GM19240 (cell line): Measurements from ENCODE around the gene JAG2.

ENCODE experiments used
- DNase-seq: peaks from one replicate; pipeline ENCODE4 v3.0.0; 2011; ENCODE audit warnings: low spot score; ENCODE audit not compliant: insufficient read length

Gene JAG2

DNA sequence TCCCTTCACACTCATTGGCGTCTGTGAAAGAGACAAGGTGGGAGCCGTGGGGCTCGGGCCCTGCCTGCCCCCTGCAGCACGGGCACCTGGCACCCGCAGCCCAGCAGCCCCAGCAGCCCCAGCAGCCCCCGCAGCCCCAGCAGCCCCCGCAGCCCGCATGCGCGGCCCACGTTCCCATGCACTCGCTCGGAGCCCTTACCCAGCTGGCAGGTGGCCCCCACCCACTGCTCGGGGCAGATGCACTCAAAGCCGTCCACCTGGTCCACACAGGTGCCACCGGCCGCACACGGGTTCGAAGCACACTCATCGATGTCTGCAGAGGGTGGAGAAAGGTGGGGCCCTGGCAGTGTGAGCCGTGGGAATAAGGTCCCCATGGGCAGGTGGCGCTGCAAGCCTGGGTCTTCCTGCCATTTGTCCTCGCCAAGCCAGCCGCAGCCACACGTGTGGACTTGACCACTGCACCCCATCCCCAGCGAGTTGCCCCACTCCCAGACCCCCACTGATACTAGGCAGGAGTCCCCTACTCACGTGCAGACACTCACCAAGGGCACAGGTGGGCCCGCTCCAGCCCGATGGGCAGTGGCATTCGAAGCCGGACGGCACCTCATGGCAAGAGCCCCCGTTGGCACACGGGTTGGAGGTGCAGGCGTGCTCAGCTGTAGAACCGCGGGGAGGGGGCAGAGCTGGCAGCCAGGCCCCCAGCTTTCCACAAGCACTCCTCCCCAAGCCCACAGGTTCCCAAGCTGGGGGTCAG lies 17.3 kb downstream of the JAG2 start:
- no peak for DNase-seq

DNA sequence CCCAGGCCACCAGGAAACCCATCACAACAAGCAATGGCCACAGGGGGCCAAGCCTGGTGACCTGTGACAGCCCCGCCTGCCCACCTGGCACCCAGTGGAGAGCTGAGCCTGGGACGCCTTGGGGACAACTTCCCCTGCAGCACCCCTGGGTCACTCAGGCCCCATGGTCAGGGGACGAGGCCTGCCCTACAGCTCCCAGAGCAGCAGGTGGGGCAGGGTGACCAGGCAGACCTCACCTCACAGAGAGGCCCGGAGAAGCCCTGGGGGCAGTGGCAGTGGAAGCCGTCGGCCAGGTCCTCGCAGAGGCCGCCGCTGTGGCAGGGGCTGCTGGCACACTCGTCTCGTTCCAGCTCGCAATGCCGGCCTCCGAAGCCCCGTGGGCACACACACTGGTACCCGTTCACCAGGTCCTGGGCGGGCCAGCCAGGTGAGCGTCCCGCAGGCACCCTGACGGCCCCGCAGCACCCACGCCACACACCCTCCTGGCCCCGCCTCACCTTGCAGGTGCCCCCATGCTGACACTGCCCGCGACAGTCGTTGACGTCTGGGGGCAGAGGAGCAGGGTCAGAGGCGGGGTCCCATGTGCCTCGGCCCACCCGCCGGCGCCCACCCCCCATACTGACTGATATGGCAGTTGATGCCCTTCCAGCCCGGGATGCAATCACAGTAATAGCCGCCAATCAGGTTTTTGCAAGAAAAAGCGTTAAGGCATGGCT lies 18.1 kb downstream of the JAG2 start:
- no peak for DNase-seq

DNA sequence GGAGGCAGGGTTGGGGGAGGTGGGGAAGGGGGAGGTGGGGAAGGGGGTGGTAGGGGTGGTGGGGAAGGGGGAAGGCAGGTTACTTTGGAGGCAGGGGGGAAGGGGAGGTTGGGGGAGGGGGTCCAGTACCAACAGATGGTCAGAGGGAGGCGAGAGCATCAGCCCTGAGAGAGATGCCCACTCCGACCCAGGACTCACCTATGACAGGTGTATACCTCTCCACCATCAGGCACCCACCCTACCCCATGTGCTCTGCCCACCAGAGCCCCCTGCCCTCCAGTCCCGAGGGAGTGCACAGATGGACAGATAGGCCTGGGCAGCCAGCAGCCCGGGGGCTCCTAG lies 18.6 kb downstream of the JAG2 start:
- DNase-seq, result no peak

DNA sequence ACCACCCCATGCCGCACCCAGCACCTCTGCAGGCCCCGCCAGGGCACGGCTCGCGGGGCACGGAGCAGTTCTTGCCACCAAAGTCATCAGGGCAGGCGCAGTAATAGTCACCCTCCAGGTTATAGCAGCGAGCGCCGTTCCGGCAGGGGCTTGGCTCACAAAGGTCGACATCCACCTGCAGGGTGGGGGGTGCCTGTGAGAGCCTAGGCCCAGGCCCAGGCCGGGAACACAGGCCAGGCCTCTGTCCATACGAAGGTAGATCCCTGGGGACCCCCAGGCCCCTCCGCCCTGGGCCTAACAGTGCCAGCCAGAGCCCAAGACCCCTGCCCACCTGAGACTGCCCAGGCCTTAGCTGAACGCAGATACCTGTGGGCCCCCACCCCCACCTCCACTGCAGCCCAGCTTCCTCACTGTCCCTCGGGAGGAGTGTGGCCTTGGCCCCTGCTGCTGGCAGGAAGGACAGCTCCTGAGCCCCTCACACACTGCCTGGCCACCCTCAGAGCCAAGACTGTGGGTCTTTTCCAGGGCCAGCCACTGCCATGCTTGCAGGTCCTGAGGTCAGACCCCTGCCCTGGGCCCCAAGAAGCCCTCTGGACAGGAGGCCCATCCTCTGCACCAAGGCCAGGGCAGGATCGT lies 19.3 kb downstream of the JAG2 start:
- no peak for DNase-seq

- no peak for DNase-seq
Measured at GRCh38 chr14:105148604-105149145, 19.9 kb downstream of the JAG2 start.

DNA sequence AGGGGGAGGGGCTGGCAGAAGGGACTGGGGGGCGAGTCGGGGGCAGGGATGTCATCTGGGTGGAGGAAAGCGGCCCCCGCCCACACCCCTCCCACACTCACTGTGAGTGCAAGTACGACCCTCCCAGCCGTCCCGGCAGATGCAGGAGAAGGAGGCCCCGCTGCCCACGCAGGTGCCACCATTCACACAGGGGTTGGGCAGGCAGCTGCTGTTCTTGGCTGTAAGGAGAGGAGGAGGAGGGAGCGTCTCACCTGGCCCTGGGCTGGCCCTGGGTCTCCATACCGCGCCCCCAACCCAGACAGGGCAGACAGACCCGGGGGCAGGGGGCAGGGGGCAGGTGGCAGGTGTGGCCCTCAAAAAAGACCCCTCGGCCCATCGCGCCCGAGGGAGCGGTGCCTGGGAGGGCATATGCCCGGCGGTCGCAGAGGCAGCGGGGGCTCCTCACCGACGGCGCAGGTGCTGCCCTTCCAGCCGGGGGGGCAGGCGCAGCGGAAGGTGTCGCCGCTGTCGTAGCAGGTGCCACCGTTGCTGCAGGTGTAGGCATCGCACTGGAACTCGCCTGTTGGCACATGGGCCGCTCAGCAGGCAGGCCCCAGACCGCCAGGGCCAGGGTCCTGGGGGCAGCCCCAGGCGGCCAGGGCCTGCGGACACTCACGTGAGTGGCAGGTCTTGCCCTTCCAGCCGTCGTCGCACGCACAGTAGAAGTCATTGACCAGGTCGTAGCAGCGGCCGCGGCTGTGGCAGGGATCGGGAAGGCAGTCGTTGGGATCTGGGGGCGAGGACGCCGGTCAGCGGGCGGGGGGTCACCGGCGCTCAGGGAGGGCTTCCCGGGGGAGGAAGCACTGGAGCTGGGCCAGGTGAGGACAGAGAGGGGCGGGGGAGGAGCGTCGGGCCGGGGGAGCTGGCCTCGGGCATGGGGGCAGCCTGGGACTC lies 20.6 kb downstream of the JAG2 start:
- no peak for DNase-seq

DNA sequence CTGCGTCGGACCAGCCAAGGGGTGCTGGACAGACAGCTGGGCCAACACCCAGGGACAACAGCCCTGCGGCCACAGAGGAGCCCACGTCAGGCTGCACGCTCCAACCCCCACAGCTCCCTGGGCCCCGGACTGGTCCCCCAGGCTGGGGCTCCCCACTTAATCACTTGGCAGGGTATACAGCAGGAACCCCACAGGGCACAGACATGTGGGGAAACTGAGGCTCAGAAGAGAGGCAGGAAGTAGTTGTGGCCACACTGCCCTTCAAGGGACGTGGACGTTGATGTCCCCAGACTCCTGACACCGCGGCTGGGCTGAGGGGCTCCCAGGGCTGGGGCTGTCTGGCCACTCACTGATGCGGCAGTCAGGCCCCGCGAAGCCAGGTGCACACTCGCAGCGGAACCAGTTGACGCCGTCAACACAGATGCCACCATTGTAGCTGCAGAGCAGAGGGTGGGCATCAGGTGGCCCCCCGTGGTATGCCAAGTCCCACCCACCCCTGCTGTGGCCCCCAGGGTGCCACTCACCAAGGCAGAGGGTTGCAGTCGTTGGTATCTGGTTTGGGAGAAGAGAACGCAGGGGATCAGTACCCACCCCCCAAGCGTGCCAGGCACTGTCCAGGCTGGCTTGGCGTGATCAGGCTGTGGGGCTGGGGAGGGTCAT lies 21.5 kb downstream of the JAG2 start:
- no peak for DNase-seq

DNA sequence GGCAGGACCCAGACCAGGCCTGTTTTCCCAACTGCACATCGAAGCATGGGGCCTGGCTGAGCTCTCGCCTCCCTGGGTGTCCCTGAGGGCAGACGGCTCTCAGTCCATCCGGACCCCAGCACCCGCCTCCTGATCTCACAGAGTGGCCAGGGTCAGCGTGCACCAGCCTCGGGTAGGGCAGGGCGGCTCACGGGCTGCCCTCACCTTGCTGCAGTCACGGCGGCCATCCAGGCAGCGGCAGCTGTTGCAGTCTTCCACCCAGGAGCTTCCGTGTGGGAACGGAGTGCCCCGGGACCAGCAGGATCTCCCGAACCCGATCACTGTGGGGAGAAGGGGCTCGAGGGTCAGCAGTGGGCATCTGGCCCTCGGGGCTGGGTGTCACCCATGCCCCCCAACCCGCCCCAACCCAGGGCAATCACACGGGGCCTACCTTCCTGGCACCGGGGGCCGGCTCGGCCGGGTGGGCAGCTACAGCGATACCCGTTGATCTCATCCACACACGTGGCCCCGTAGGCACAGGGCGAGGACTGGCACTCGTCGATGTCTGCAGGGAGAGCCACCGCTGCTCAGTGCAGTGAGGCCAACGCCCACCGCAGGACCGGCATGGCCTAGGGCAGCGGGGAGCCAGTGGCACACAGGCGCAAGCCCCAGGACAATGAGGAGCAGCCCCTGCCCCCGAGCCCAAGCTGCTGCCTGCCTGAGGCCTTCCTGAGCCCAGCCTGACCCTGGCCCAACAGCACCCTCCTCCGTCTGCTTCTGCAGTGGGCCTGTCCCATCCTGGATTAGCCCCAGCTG lies 22.2 kb downstream of the JAG2 start:
- DNase-seq, result no peak

GRCh38 chr14:105145381-105146180 lies 23.0 kb downstream of the JAG2 start:
- DNase-seq, result no peak

- no peak for DNase-seq
Measured at GRCh38 chr14:105144666-105145380, 23.8 kb downstream of the JAG2 start.

- DNase-seq, result no peak
Measured at GRCh38 chr14:105144026-105144665, 24.4 kb downstream of the JAG2 start.

DNA sequence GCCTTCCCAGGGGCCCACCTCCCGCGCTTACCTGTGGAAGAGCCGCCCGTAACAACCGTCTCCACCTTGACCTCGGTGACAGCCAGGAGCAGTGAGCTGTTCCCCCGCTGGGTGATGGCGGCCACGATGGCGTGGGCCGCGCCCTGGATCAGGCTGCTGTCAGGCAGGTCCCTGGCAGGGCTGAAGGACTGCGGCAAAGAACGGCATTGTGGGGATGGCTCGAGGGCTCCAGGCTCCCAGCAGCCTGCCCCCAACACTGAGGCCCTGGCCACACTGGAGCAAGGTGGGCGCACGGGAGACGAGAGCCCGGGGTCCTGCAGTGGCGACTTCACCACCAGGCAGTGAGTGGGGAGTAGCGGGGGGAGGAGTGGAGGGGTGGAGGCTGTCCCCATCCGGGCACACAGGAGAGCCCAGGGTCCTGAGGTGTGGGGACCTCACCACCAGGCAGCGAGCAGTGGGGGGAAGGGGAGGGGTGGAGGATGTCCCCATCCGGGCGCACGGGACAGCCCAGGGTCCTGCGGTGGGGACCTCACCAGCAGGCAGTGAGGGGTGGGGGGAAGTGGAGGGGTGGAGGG lies 25.0 kb downstream of the JAG2 start:
- no peak for DNase-seq

DNA sequence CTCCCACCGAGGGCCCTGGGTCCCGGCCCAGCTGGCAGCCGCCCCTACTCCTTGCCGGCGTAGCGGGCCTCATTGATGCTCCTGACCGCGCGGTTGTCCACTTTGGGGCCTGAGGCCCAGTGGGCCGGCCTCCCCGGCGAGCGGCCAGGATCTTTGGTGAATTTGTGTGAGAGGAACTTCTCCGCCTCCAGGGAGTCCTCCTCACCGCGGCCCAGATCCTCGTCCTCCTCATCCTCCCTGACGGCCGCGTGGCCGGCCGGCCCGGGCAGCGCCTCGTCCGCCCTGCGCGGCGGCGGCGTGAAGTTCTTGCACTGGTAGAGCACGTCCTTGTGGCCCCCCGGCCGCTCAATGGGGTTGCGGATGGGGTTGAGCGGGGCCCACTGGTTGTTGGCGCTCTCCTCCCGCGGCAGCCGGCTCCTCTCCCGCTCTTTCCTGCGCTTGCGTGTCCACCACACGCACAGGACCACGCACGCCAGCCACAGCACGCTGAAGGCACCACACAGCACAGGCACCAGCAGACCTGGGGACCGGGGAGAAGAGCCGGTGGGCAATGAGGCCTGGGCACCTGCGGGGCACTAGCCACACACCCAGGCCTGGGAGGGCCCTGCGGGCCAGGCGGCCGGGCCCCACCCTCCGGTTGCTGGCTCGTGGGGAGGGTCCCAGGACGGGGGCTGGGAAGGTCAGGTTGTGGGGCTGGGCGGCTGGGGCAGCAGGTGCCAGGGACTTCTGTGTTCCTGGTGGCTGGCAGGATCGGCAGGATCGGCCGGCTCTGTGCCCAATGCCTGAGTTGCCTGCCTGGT lies 25.7 kb downstream of the JAG2 start:
- DNase-seq, result no peak

GRCh38 chr14:105141486-105142281 lies 26.9 kb downstream of the JAG2 start:
- DNase-seq, result no peak

DNA sequence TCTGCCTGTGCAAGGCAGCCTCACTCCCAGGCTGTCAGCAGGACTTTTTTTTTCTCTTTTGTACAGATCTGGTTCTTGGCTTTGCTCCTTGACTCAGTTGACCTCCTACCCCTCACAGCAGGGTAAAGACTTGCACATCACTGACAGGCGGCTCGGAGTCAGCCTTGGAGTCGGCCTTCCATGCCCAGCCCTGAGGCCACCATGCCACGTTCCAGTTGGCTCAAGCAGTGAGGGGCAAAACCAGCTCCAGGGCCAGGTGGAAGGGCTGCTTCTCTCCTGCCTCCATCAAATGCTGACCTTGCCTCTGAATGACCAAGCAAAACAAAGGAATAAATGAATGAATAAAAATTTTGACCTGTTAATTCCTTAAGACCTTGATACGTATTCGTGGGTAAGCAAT lies 27.6 kb downstream of the JAG2 start:
- DNase-seq, result no peak

GRCh38 chr14:105140581-105140980 lies 28.0 kb downstream of the JAG2 start:
- no peak for DNase-seq
